IPS DF 19.7 (cell line): ENCODE results near the gene CSF2RB.

Experiments used
- DNase-seq: peaks from one replicate; pipeline ENCODE4 v3.0.0-alpha.2; 2013; ENCODE audit warnings: low read depth, low spot score

CSF2RB gene

DNA sequence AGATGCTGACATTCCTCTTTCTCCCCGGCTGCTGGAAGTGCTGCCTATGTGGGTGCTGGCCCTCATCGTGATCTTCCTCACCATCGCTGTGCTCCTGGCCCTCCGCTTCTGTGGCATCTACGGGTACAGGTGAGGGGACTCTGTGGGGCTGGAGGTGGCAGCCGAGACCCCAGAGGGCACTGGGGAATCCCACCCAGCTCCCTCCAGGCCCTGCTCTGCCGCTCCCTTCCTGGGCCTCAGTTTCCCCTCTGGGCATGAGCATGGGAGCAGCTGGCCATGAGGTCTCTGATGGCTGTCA, 21.8 kb downstream of the CSF2RB start:
- no peak for DNase-seq

DNA sequence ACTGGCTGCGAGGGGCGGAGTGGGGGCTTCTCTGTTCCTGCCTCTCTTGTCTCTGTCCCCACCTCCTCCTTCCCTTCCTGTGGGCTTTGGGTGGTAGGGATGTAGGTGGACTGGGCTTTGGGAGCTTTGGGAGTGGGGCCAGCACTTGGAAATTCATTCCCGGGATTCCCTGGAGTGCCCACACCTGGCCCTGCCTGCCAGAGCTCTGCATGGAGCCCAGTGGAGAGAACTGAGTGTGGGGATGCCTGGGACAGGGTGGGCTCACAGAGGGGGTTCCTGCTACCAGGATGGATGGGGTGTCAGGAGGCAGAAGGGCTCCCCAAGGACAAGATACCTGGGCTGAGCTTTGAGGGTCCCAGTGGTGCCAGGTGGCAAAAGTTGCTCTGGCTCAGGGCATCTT, 22.3 kb downstream of the CSF2RB start:
- no peak for DNase-seq

GRCh38 chr22:36936362-36937116, 23.1 kb downstream of the CSF2RB start:
- DNase-seq, result no peak

DNA sequence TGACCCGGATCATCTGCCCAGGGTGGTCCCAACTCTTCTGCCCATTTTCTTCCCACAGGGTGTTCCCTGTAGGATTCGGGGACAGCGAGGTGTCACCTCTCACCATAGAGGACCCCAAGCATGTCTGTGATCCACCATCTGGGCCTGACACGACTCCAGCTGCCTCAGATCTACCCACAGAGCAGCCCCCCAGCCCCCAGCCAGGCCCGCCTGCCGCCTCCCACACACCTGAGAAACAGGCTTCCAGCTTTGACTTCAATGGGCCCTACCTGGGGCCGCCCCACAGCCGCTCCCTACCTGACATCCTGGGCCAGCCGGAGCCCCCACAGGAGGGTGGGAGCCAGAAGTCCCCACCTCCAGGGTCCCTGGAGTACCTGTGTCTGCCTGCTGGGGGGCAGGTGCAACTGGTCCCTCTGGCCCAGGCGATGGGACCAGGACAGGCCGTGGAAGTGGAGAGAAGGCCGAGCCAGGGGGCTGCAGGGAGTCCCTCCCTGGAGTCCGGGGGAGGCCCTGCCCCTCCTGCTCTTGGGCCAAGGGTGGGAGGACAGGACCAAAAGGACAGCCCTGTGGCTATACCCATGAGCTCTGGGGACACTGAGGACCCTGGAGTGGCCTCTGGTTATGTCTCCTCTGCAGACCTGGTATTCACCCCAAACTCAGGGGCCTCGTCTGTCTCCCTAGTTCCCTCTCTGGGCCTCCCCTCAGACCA, 24.0 kb downstream of the CSF2RB start:
- no peak for DNase-seq

DNA sequence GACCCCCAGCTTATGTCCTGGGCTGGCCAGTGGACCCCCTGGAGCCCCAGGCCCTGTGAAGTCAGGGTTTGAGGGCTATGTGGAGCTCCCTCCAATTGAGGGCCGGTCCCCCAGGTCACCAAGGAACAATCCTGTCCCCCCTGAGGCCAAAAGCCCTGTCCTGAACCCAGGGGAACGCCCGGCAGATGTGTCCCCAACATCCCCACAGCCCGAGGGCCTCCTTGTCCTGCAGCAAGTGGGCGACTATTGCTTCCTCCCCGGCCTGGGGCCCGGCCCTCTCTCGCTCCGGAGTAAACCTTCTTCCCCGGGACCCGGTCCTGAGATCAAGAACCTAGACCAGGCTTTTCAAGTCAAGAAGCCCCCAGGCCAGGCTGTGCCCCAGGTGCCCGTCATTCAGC, 24.6 kb downstream of the CSF2RB start:
- DNase-seq, result no peak

GRCh38 chr22:36938886-36939285, 25.5 kb downstream of the CSF2RB start:
- DNase-seq, result no peak

DNA sequence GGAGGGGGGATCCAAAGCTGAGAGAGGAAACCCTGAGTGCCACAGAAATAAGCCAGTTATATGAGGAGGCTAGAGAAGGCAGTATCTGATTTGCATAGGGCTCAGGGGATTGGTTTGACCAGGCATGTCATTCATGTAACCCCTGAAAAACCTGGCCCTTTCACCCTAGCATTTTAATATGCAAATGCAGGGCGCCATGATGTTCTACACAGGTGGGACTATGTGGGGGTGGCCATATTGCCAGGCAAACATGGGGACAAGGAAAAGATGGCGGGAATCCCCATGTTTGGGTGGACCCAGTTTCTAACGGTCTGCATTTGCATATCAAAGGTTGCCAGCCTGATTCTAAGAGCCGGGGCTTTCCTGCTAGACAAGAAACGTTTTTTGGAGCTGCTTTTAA, 27.2 kb downstream of the CSF2RB start:
- DNase-seq, result no peak

- DNase-seq, result no peak
These were observed 29.1 kb downstream of the CSF2RB start for GRCh38 chr22:36942556-36942955.

GRCh38 chr22:36946421-36947158, 33.2 kb downstream of the CSF2RB start:
- DNase-seq, result no peak

GRCh38 chr22:36948273-36949225, 35.1 kb downstream of the CSF2RB start:
- DNase-seq, result no peak

DNA sequence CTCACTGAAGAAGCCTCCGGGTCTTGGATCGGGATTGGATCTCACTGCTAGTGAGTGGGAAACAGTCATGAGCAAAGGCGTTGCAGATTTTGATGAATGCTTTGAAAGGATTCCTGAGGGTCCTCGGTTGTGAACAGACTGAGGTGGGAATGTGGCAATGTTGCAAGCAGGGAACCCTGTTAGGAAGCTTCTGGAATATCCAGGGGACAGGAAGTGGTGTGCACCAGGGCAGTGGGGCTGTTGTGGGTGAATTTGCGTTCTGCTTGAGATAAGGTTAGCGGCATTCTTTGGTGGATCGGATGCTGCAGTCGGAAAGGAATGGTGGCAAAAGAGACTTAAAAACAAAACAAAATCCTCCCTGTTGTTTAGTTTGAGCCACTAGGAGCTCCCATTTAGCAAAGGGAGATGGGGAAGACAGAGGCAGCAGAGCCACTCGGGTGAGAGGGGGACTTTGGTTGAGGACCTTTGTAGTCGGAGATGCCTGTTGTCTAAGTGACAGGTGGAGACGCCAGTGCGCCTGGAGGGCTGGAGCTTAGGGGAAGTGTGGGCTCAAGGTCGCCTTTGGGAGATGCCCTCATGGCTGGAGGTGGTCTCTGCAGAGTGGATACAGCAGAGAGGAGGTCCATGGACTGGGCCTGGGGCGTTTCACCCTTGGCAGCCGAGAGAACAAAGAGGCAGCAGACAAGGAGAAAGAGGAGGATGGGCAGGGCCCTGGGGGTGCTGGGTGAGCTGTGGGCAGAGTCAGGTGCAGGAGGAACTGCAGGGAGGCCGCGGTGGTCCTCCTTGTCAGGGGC, 37.6 kb downstream of the CSF2RB start:
- DNase-seq, result no peak

GRCh38 chr22:36951746-36952145, 38.3 kb downstream of the CSF2RB start:
- no peak for DNase-seq

DNA sequence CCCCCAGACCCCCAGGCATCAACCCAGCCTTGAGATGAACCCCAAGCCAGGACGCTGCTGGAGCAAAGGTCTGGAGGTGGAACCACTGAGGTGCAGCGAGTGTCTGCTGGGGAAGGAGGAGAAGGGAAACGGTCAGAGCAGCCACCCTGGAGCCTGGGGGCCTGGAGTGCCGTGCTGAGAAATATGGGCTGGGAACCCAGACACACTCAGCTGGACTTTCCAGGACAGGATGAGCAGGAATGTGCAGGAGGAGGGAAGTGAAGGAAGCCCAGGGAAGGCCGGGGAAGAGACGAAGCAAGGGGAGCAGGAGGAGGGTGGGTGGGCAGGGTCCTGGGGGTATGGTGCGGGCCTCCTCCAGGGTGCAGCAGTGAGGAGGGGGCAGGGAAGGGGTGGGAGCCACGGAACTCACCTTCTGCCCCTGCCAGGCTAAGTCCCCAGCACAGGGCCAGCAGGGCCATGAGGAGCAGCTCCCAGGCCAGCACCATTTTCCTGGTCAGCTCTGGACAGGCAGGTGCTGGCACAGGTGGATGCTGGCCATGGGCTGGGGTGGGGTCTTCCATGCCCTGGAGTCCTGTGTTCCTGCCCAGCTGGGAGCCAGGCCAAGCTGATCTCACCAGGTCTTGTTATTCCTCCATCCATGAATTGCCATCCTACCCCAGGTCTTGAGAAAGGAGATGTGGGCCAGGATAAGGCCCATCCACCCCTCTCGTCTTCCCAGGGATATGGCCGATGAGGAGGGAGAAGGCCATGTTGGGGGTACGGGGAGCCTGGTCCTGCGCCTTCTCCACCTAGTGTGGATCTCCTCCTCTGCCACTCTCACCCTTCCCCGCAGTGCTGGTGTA, 40.0 kb downstream of the CSF2RB start:
- no peak for DNase-seq

- DNase-seq, result no peak
These were observed 41.0 kb downstream of the CSF2RB start for GRCh38 chr22:36954251-36955014.

DNA sequence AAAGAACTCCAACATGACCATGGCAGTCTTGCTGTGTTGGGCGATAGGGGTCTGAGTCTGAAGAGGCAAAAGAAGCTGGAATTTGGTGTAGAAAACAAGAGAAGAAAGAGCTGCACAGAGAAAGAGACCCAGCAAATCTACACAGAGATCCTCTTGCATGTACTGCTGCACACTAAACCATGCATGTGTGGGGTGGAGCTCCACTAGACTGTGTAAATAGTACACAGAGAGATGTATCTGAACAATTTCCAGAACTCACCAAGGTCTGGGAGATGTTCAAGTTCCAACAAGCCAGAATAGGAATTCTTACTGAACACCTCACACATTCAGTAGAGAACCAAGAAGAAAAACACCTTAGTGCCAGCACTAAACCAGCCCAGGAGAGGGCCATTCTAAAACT, 42.3 kb downstream of the CSF2RB start:
- DNase-seq, result no peak

DNA sequence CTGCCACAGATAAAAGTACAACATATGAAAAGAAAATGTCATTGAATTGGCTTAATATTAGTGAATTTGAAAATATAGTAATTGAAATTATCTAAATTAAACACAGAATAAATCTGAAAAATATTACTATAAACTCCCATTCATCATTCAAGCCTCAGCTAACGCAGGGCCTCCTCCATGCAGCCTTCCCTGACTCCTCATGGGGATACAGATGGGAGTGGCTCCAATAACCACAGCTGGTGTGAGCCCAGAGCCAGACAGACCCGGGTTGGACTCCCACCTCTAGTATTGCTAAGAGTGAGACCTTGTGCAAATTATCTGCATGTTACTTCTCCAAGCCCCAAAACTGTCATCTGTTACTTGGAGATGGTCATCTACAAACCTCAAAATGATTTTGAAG, 44.9 kb downstream of the CSF2RB start:
- no peak for DNase-seq

GRCh38 chr22:36961626-36962025, 48.2 kb downstream of the CSF2RB start:
- DNase-seq, result no peak

DNA sequence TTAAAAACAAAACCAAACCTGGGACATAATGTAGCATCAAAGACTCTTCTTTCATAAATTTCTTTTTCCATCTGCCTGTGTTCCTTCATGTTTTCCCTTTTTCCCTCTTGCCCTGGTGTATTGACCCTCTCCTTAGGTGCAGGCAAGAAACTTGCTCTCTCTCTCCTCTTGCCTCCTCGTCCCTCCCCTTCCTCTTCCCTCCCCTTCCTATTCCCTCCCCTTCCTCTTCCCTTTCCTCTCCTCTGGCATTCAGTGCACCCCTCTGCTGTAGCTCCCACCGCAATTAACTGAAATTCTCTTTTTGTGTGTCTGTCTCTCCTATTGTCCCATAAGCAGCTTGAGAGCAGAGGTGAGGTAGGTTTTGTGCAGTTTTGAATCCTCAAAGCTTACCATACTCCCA, 49.9 kb downstream of the CSF2RB start:
- no peak for DNase-seq

GRCh38 chr22:36964106-36964505, 50.7 kb downstream of the CSF2RB start:
- no peak for DNase-seq
